ENCODE data around the gene PRDM13. TPM values are rescaled to one million over a fixed set of nuclear protein-coding genes. Genes with fewer than 3 reads are reported as not detected.

Gene PRDM13
- total and polyA plus RNA-seq, 10 of the 15 experiments (the other 5 are each of a cell fraction or from before 2014, with no cell fraction given) = 0.02 to 0.15 (median 0.03) TPM; not detected in 6

GRCh38 chr6:99611148-99611547, 4.5 kb downstream of the PRDM13 start (continued):
- TF ChIP-seq CTCF (IDR thresholded peaks at IDR 0.05 in 2 of 3, conservative IDR thresholded peaks at IDR 0.05 in 1 of 3; ENCODE audit: control insufficient read depth in 2 of 3, extremely low read depth in 1 of 3, insufficient read depth in 1 of 3, low read depth in 3 of 3, low read length in 3 of 3) (no peak), EZH2 (IDR thresholded peaks at IDR 0.05; ENCODE audit: borderline replicate concordance, control insufficient read depth, low read depth, low read length) (0 out of 2 replicates have a peak, but pooled peaks have one; percentile 29), RAD51 (IDR thresholded peaks at IDR 0.05) (no peak), ELK1 (IDR thresholded peaks at IDR 0.05; ENCODE audit: low read depth, low read length) (no peak), RBBP5 (conservative IDR thresholded peaks at IDR 0.05) (no peak), YBX1 (IDR thresholded peaks at IDR 0.05) (no peak), MEF2A (IDR thresholded peaks at IDR 0.05; ENCODE audit: insufficient read depth, low read depth, low read length) (0 out of 2 replicates have a peak, but pooled peaks have one; percentile 19), BCL11A (IDR thresholded peaks at IDR 0.05; ENCODE audit: low read depth, low read length) (peak; percentile 32; the same call in 1 of the 2 replicates), IKZF1 (conservative IDR thresholded peaks at IDR 0.05) (0 out of 2 replicates have a peak, but pooled peaks have one; percentile 16), ATF2 (IDR thresholded peaks at IDR 0.05; ENCODE audit: low read length) (peak; percentile 70), TCF7 (IDR thresholded peaks at IDR 0.05; ENCODE audit: borderline replicate concordance) (peak; percentile 13; the same call in 1 of the 2 replicates), CHD1 (IDR thresholded peaks at IDR 0.05; ENCODE audit: low read depth, low read length) (no peak), YY1 (IDR thresholded peaks at IDR 0.05; ENCODE audit: low read depth, low read length) (peak; percentile 87), JUND (IDR thresholded peaks at IDR 0.05; ENCODE audit: low read depth, low read length) (peak; percentile 39; the same call in 1 of the 2 replicates), SREBF2 (IDR thresholded peaks at IDR 0.05; ENCODE audit: low read length) (no peak), SMARCA5 (IDR thresholded peaks at IDR 0.05) (no peak), CBX5 (IDR thresholded peaks at IDR 0.05; ENCODE audit: low read depth) (0 out of 2 replicates have a peak, but pooled peaks have one; percentile 56)

Measured in GM12878 (cell line).